Fibroblast of mammary gland (primary cell): Measurements from ENCODE around the gene C3orf49.
A peak's percentile ranks its signal among the peaks of the same experiment; 100 is the strongest.

Source experiments
- DNase-seq: peaks from one replicate; pipeline ENCODE4 v3.0.0-alpha.2; 2010; ENCODE audit warnings: low read depth
- H3K4me3 ChIP-seq: 2 replicates; pipeline ENCODE4 v1.5.1; 2011; ENCODE audit warnings: low read depth, mild to moderate bottlenecking, low read length, moderate library complexity; ENCODE audit not compliant: control insufficient read depth
- TF ChIP-seq, protein P1 (sequence below): conservative IDR thresholded peaks from 2 replicates; pipeline ENCODE4 v1.5.1; 2011; ENCODE audit warnings: low read depth, low read length, inconsistent platforms; ENCODE audit not compliant: control insufficient read depth, insufficient read depth

Gene C3orf49

DNA sequence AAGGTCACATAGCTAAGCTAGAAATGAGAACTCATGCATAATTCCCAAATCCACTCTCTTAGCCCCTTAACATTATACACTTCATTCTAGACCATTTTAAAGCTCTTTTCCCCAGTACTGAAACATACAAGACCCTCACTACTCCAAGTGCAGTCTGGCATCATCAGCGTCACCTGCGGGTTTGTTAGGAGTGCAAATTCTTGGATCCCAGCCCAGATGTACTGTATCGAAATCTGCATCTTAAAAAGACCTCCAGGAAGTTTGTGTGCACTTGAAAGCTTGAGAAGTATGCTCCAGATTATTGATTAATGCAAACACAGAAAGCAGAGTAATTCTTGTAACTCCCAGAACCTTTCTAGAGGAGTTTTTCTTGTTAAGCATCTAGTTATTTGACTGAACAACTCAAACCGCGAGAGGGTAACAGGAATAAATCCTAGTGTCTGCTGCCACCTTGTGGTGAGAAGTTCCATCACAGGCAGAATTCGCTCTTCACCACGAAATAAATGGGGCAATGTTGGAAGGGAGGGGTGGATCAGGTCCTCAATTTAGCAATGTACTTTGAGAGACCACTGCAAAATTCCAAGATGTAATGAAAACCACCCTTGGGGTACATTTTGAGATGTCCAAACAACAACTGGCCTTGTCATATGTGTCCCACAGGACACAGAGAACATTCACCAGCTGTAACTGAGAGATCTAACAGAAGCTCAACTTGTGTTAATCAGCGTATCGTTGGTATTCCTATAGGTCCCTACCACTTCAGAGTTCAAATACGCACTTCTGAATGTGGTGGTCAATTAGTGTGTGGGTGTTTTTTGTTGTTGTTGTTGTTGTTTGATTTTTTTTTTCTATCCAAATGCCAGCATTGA is 583 bp upstream of the C3orf49 start:
- peak; percentile 67 for DNase-seq
- H3K4me3 ChIP-seq: no peak overlapping the region
- TF ChIP-seq, protein P1, sequence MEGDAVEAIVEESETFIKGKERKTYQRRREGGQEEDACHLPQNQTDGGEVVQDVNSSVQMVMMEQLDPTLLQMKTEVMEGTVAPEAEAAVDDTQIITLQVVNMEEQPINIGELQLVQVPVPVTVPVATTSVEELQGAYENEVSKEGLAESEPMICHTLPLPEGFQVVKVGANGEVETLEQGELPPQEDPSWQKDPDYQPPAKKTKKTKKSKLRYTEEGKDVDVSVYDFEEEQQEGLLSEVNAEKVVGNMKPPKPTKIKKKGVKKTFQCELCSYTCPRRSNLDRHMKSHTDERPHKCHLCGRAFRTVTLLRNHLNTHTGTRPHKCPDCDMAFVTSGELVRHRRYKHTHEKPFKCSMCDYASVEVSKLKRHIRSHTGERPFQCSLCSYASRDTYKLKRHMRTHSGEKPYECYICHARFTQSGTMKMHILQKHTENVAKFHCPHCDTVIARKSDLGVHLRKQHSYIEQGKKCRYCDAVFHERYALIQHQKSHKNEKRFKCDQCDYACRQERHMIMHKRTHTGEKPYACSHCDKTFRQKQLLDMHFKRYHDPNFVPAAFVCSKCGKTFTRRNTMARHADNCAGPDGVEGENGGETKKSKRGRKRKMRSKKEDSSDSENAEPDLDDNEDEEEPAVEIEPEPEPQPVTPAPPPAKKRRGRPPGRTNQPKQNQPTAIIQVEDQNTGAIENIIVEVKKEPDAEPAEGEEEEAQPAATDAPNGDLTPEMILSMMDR: peak; percentile 86

DNA sequence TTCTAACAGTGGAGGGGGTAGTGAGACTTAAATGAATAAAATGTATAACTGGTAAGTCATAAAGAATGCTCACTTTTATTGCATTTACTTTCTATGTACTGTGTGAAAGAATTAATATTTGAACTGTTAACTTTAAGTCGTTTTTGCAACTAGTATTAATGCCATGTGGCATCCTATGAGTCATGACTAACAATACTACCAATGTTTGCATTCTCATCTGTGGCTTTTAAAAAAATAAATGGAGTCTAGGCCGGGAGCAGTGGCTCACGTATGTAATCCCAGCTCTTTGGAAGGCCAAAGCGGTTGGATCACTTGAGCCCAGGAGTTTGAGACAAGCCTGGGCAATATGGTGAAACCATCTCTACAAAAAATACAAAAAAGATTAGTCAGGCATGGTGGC is 5.2 kb downstream of the C3orf49 start:
- TF ChIP-seq, protein P1: no peak
- no peak overlapping the region for H3K4me3 ChIP-seq
- peak; percentile 57 for DNase-seq

DNA sequence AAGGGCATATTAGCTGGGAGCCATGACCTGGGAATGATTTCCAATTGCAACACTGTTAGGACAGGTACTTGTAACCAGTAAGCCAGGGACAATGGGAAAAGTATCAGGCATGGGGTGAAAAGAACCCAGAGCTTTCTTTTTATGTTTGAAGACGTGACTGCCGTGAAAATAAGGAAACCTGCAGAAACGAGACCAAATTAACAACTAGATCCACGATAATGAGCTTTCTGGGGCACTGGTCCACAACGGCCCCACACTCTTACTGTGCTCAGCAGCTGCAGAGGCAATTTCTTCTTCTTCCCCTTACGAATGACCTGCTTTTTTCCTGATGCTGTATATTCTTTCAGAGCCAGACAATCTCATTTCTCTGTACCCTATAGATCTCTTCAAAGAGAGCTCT is 11.4 kb downstream of the C3orf49 start:
- TF ChIP-seq, protein P1: no peak
- no peak overlapping the region for H3K4me3 ChIP-seq
- DNase-seq: no peak

DNA sequence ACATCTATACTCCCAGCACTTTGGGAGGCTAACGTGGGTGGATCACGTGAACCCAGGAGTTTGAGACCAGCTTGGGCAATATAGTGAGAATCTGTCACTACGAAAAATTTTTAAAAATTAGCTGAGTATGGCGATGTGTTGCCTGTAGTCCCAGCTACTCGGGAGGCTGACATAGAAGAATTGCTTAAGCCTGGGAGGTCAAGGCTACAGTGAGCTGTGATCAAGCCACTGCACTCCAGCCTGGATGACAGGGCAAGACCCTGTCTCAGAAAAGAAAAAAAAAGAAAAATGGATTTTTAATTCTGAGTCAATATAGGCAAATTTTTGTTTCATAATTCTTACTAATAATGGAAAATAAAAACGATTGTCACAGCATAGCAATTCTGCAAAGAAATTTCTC is 13.3 kb downstream of the C3orf49 start:
- no peak for DNase-seq
- TF ChIP-seq, protein P1: no peak
- H3K4me3 ChIP-seq: no peak overlapping the region

DNA sequence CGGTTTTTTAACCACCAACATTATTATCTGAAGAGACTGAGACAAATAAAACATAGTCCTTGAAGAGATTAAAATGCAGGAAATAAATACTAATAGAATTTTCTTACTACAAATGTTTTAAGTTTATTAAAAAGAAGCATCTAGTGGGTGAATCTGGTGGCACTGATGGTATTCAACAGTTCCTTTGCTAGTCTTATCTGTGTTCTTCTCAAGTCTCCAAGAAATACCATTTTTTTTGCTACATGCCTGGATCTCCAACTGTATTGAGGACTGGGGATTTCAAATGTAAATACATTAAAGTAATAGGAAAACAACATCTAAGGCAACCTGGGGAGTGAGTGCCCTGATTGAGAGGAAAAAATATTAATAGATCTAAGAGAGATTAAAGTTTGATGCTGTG is 22.6 kb downstream of the C3orf49 start:
- H3K4me3 ChIP-seq: no peak overlapping the region
- TF ChIP-seq, protein P1: no peak
- DNase-seq: no peak

DNA sequence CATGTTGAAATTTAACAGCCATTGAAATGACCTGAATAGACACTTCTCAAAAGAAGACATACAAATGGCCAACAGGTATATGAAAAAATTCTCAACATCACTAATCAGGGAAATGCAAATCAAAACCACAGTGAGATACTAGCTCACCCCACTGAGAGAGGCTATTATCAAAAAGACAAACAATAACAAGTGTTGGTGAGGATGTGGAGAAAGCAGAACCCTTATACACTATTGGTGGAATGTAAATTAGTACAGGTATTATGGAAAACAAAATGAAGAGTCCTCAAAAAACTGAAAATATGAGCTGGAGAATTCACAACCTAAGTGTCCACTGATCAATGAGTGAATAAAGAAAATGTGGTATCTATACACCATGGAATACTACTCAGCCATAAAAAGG is 23.0 kb downstream of the C3orf49 start:
- DNase-seq: no peak
- H3K4me3 ChIP-seq: no peak overlapping the region

More for the DNA sequence above, 23.0 kb downstream of the C3orf49 start:
- TF ChIP-seq, protein P1: no peak
